Measurements from ENCODE around the gene ALDH18A1.

ALDH18A1 gene

GRCh38 chr10:95558593-95559320, 97.8 kb downstream of the ALDH18A1 start:
- no peak for DNase-seq

GRCh38 chr10:95556994-95557767, 99.3 kb downstream of the ALDH18A1 start:
- no peak for DNase-seq

All from anterior cingulate cortex (tissue), 58 donors.